K562 (cell line): ENCODE data around the gene GTSE1. TPM values are rescaled to one million over a fixed set of nuclear protein-coding genes. Genes with fewer than 3 reads are reported as not detected.

ENCODE experiments used
- BHLHE40 ChIP-seq: IDR thresholded peaks from 2 replicates; pipeline ENCODE4 v1.6.1; 2011; ENCODE audit warnings: low read length, improper control_type of control experiment
- E2F4 ChIP-seq: sonication (generic); formaldehyde crosslinking; IDR thresholded peaks from 2 replicates; pipeline ENCODE4 v1.8.0; 2022; ENCODE audit warnings: mild to moderate bottlenecking, low read depth, missing genetic modification reagents
- ETV1 ChIP-seq: fragments of 450-650 bp; conservative IDR thresholded peaks from 2 replicates; pipeline ENCODE4 v1.6.1; 2016; ENCODE audit warnings: missing genetic modification characterization, control low read depth, low read depth, missing compliant biosample characterization
- HNRNPL ChIP-seq: fragments of 200-400 bp; formaldehyde crosslinking; IDR thresholded peaks from 2 replicates; pipeline ENCODE4 v1.6.1; 2017; ENCODE audit warnings: low read depth, mild to moderate bottlenecking, low read length
- HSF4 ChIP-seq: fragments of 250-450 bp; sonication (Bioruptor Pico); IDR thresholded peaks from 2 replicates; pipeline ENCODE4 v2.1.2; 2022; ENCODE audit warnings: mild to moderate bottlenecking, moderate library complexity, borderline replicate concordance
- JUNB ChIP-seq: fragments of 450-650 bp; formaldehyde crosslinking; conservative IDR thresholded peaks from 2 replicates; pipeline ENCODE4 v1.4.0; 2020; ENCODE audit warnings: mild to moderate bottlenecking
- KLF16 ChIP-seq: IDR thresholded peaks from 2 replicates; pipeline ENCODE4 v1.6.1; 2016; ENCODE audit warnings: antibody characterized with exemption
- MED1 ChIP-seq: sonication (generic); formaldehyde crosslinking; IDR thresholded peaks from 2 replicates; pipeline ENCODE4 v1.8.1; 2023; ENCODE audit warnings: missing genetic modification reagents, borderline replicate concordance
- MTA2 ChIP-seq: fragments of 450-650 bp; IDR thresholded peaks from 2 replicates; pipeline ENCODE4 v1.6.1; 2016; ENCODE audit warnings: low read depth
- NBN ChIP-seq: fragments of 450-650 bp; IDR thresholded peaks from 2 replicates; pipeline ENCODE4 v1.6.1; 2016; ENCODE audit warnings: low read depth, mild to moderate bottlenecking
- PHB2 ChIP-seq: fragments of 450-650 bp; IDR thresholded peaks from 2 replicates; pipeline ENCODE4 v1.6.1; 2017; ENCODE audit warnings: low read depth
- PHTF2 ChIP-seq: fragments of 250-450 bp; sonication (Bioruptor Pico); IDR thresholded peaks from 2 replicates; pipeline ENCODE4 v1.5.0; 2021; ENCODE audit warnings: mild to moderate bottlenecking
- RBM25 ChIP-seq: fragments of 200-400 bp; formaldehyde crosslinking; IDR thresholded peaks from 2 replicates; pipeline ENCODE4 v1.6.1; 2018; ENCODE audit warnings: low read length, low read depth, moderate library complexity; ENCODE audit not compliant: severe bottlenecking
- STAG1 ChIP-seq: sonication (generic); formaldehyde crosslinking; IDR thresholded peaks from 2 replicates; pipeline ENCODE4 v1.5.0; 2020; ENCODE audit warnings: missing genetic modification reagents, borderline replicate concordance
- TRIM24 ChIP-seq, 2 experiments: fragments of 450-650 bp; IDR thresholded peaks; 2 replicates each; pipeline ENCODE4 v1.6.1; 2016
- ZNF507 ChIP-seq: conservative IDR thresholded peaks from 2 replicates; pipeline ENCODE4 v1.6.1; 2017; ENCODE audit warnings: missing genetic modification characterization, missing compliant biosample characterization
- ZSCAN32 ChIP-seq: fragments of 450-650 bp; formaldehyde crosslinking; IDR thresholded peaks from 2 replicates; pipeline ENCODE4 v1.4.0; 2020; ENCODE audit warnings: mild to moderate bottlenecking, moderate library complexity
- polyA plus RNA-seq, 8 experiments: library from polyadenylated mRNA; depleted of rRNA in 4 of 8; stranded (reverse) in 5 of 8; unstranded in 3 of 8; fragments of >200 nt; fragmentation: Nextera tagmentation in 2 of 8; fragmentation: Illumina TruSeq in 1 of 8; extraction: Ambion mirVana in 2 of 8; extraction: Trizol in 1 of 8; gene quantifications; 2 replicates each; pipeline versions ENCODE4 v1.2.1 to v1.2.3, GENCODE V29; 2011 to 2014; ENCODE audit warnings: inconsistent platforms in 1 of 8, missing spikeins in 1 of 8
- total RNA-seq, 7 experiments: library from RNA; depleted of rRNA in 6 of 7; stranded (reverse); fragments of >200 nt in 6 of 7; fragmentation: Illumina TruSeq in 2 of 7; extraction: Trizol in 2 of 7; gene quantifications; 2 replicates each; pipeline versions ENCODE4 v1.2.1 to v1.2.3, GENCODE V29; 2011 to 2021; ENCODE audit warnings: low replicate concordance in 1 of 7
- TF ChIP-seq, protein P1 (sequence below): fragments of 450-650 bp; formaldehyde crosslinking; IDR thresholded peaks from 2 replicates; pipeline ENCODE4 v1.4.0; 2020; ENCODE audit warnings: mild to moderate bottlenecking, moderate library complexity
- TF ChIP-seq, protein P2 (sequence below): fragments of 250-450 bp; sonication (Bioruptor Pico); IDR thresholded peaks from 2 replicates; pipeline ENCODE4 v1.4.0; 2020; ENCODE audit warnings: mild to moderate bottlenecking, moderate library complexity, borderline replicate concordance

The GTSE1 gene
- total and polyA plus RNA-seq, 9 of the 15 experiments (the other 6 are each of a cell fraction or from before 2014, with no cell fraction given): 2.5 to 22.5 (median 12.9) TPM

DNA sequence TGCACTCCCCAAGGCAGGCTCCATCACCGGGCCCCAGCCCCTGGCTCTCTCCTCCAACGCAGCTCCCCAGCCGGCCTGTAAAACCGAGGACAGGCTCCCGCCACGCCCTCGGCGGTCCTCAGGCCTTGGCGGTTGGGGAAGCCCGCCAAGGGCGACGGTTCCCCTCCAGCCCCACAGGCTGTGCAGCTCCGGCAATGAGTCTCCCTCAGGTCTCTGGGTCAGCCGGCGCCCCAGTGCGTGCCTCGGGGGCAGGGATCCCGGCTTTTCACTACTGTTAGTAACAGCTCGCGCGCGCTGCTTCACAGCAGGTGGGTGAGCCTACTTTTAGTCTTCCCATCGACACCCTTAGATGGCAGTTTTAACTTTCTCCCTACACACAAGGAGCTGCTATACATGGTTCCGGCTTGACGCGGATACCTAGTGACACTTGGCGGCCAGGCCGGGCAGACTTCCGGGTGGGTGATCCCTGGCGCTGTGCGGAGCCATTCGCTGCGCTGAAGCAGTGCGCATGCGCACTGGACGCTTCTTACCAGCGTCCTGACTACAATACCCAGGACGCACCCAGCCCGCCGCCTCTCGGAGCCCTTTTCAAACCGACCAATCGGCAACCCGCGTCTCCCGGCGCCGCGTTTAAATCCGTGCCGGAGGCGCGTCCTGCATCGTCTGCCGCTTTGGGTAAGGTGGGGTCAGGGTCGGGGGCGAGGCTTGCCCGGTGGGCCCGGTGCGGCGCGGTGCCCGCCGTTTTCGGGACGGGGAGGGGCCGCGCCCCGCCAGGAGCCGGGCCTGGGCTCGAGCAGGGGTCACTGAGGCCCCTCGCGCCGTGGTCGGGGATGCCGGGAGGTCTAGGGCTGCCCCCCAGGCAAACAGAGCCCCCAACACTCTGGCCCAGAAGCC lies at the start of gene GTSE1 (continued):
- TF ChIP-seq ETV1 (tag) (peak; percentile 83), HNRNPL (no peak), MED1 (CRISPR knock-in tag) (no peak), MTA2 (no peak), BHLHE40 (no peak), RBM25 (no peak), KLF16 (no peak), ZSCAN32 (no peak), HSF4 (CRISPR knock-in tag) (no peak), PHB2 (no peak), E2F4 (CRISPR knock-in tag) (peak; percentile 98), PHTF2 (no peak), ZNF507 (tag) (no peak), STAG1 (no peak), NBN (no peak), JUNB (CRISPR knock-in tag) (no peak), TRIM24 (IDR thresholded peaks at IDR 0.05) (0 out of 4 replicates have a peak, but pooled peaks of 1 of the 2 experiments have one; percentile 13)
- TF ChIP-seq, protein P1, sequence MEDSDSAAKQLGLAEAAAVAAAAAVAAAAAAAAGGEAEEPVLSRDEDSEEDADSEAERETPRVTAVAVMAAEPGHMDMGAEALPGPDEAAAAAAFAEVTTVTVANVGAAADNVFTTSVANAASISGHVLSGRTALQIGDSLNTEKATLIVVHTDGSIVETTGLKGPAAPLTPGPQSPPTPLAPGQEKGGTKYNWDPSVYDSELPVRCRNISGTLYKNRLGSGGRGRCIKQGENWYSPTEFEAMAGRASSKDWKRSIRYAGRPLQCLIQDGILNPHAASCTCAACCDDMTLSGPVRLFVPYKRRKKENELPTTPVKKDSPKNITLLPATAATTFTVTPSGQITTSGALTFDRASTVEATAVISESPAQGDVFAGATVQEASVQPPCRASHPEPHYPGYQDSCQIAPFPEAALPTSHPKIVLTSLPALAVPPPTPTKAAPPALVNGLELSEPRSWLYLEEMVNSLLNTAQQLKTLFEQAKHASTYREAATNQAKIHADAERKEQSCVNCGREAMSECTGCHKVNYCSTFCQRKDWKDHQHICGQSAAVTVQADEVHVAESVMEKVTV: no peak
- TF ChIP-seq, protein P2, sequence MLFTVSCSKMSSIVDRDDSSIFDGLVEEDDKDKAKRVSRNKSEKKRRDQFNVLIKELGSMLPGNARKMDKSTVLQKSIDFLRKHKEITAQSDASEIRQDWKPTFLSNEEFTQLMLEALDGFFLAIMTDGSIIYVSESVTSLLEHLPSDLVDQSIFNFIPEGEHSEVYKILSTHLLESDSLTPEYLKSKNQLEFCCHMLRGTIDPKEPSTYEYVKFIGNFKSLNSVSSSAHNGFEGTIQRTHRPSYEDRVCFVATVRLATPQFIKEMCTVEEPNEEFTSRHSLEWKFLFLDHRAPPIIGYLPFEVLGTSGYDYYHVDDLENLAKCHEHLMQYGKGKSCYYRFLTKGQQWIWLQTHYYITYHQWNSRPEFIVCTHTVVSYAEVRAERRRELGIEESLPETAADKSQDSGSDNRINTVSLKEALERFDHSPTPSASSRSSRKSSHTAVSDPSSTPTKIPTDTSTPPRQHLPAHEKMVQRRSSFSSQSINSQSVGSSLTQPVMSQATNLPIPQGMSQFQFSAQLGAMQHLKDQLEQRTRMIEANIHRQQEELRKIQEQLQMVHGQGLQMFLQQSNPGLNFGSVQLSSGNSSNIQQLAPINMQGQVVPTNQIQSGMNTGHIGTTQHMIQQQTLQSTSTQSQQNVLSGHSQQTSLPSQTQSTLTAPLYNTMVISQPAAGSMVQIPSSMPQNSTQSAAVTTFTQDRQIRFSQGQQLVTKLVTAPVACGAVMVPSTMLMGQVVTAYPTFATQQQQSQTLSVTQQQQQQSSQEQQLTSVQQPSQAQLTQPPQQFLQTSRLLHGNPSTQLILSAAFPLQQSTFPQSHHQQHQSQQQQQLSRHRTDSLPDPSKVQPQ (CRISPR knock-in tag): no peak
